DOHH2 (cell line): ENCODE results near the gene UVRAG.

Experiments
- H3F3A ChIP-seq: fragments of 200-600 bp; sonication (generic), shearing (Covaris generic); 2 replicates; pipeline ENCODE4 v1.6.0; 2016; ENCODE audit warnings: antibody characterized with exemption, mild to moderate bottlenecking; ENCODE audit not compliant: control insufficient read depth, insufficient read depth
- H3K27ac ChIP-seq: fragments of 200-600 bp; sonication (generic); 2 replicates; pipeline ENCODE4 v1.5.1; 2014; ENCODE audit warnings: low read depth, mild to moderate bottlenecking, low read length, moderate library complexity
- H3K27me3 ChIP-seq: fragments of 200-600 bp; sonication (generic); 2 replicates; pipeline ENCODE4 v1.6.1; 2014; ENCODE audit warnings: mild to moderate bottlenecking, low read length, mixed read lengths; ENCODE audit not compliant: control insufficient read depth
- H3K36me3 ChIP-seq: fragments of 200-600 bp; sonication (generic); 2 replicates; pipeline ENCODE4 v1.6.1; 2014; ENCODE audit warnings: mild to moderate bottlenecking, low read length, moderate library complexity, mixed read lengths; ENCODE audit not compliant: control insufficient read depth
- H3K4me1 ChIP-seq: fragments of 200-600 bp; sonication (generic); 2 replicates; pipeline ENCODE4 v1.6.1; 2014; ENCODE audit warnings: mild to moderate bottlenecking, low read length, mixed read lengths; ENCODE audit not compliant: control insufficient read depth
- H3K4me2 ChIP-seq: fragments of 200-600 bp; sonication (generic); 2 replicates; pipeline ENCODE4 v1.6.0; 2014; ENCODE audit warnings: mild to moderate bottlenecking, low read length, moderate library complexity
- H3K4me3 ChIP-seq: fragments of 200-600 bp; sonication (generic); 2 replicates; pipeline ENCODE4 v1.5.1; 2014; ENCODE audit warnings: mild to moderate bottlenecking, low read length, mixed read lengths
- H3K79me2 ChIP-seq: fragments of 200-600 bp; sonication (generic); 2 replicates; pipeline ENCODE4 v1.6.1; 2014; ENCODE audit warnings: mild to moderate bottlenecking, low read length, mixed read lengths; ENCODE audit not compliant: control insufficient read depth
- H3K9me2 ChIP-seq: fragments of 200-600 bp; sonication (generic); replicated peaks from 2 replicates; pipeline ENCODE4 v1.6.1; 2014; ENCODE audit warnings: mild to moderate bottlenecking, low read length, mixed read lengths; ENCODE audit not compliant: control insufficient read depth
- H3K9me3 ChIP-seq: fragments of 200-600 bp; sonication (generic); 2 replicates; pipeline ENCODE4 v1.6.1; 2014; ENCODE audit warnings: antibody characterized with exemption, low read length, mixed read lengths; ENCODE audit not compliant: control insufficient read depth, insufficient read depth
- H4K20me1 ChIP-seq: fragments of 200-600 bp; sonication (generic); 2 replicates; pipeline ENCODE4 v1.6.0; 2014; ENCODE audit warnings: low read depth, mild to moderate bottlenecking, antibody characterized with exemption, low read length, moderate library complexity; ENCODE audit not compliant: control insufficient read depth, insufficient read depth
- EZH2phosphoT487 ChIP-seq: fragments of 200-600 bp; sonication (generic); IDR thresholded peaks from 2 replicates; pipeline ENCODE4 v1.6.1; 2017; ENCODE audit warnings: borderline replicate concordance, mild to moderate bottlenecking, antibody characterized with exemption, low read length, moderate library complexity, mixed read lengths
- TF ChIP-seq, protein P1 (sequence below): fragments of 200-600 bp; sonication (generic); IDR thresholded peaks from one replicate; pipeline ENCODE4 v1.5.1; 2014; ENCODE audit warnings: antibody characterized with exemption, mild to moderate bottlenecking, low read depth, low read length; ENCODE audit not compliant: poor library complexity, severe bottlenecking

Gene UVRAG

DNA sequence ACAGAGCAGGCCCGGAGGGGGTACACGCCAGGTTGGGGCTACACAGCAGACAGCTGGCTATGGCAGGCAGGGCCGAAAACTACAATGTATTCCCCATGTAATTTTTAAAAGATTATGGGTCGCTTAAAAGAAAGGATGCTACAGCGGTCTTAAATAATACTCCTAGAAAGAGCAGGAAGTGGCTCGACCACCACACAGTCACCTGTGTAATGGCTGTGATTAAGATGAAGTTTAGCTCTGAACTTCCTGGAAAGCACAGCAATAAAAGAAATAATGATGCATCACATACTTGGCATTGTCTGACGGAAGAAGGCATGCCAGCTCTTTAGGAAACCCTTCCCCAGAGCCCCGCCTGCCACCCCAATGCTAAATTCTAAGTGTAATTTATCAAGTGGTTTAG is 358.7 kb downstream of the UVRAG start:
- Histone ChIP-seq H3K27me3 (peaks cover 10% of the 10 kb centered on the region), H3K27ac (no peak overlapping the region), H4K20me1 (no peaks in the 10 kb centered on the region), H3K79me2 (no peaks in the 10 kb centered on the region), H3F3A (no peaks in the 10 kb centered on the region), H3K9me2 (no peaks in the 10 kb centered on the region), H3K4me2 (no peak overlapping the region), H3K4me3 (no peak overlapping the region), H3K36me3 (no peaks in the 10 kb centered on the region), H3K4me1 (peaks cover 3% of the 10 kb centered on the region; the same call in 1 of the 2 replicates), H3K9me3 (no peaks in the 10 kb centered on the region)
- TF ChIP-seq, protein P1, sequence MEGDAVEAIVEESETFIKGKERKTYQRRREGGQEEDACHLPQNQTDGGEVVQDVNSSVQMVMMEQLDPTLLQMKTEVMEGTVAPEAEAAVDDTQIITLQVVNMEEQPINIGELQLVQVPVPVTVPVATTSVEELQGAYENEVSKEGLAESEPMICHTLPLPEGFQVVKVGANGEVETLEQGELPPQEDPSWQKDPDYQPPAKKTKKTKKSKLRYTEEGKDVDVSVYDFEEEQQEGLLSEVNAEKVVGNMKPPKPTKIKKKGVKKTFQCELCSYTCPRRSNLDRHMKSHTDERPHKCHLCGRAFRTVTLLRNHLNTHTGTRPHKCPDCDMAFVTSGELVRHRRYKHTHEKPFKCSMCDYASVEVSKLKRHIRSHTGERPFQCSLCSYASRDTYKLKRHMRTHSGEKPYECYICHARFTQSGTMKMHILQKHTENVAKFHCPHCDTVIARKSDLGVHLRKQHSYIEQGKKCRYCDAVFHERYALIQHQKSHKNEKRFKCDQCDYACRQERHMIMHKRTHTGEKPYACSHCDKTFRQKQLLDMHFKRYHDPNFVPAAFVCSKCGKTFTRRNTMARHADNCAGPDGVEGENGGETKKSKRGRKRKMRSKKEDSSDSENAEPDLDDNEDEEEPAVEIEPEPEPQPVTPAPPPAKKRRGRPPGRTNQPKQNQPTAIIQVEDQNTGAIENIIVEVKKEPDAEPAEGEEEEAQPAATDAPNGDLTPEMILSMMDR, result no peak
- TF ChIP-seq EZH2phosphoT487, result no peak

DNA sequence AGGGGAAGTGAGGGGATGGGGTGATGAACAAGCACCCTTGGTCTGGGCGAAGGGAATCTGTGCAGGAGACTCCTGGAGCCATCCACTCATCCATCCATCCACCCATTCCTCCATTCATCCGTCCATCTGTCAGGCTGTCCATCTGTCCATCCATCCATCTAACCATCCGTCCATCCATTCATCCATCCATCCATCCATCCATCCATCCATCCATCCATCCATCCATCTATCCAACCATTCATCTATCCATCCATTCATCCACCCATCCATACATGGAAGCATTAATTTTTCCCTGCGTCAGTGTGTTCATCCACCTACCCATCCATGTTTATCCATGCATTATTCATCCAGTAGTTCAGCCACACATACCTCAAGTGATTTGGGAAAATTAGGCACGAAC is 359.3 kb downstream of the UVRAG start:
- H4K20me1 ChIP-seq, result no peaks in the 10 kb centered on the region
- no peak overlapping the region for H3K4me2 ChIP-seq
- peaks cover 3% of the 10 kb centered on the region; the same call in 1 of the 2 replicates for H3K4me1 ChIP-seq
- no peak for TF ChIP-seq EZH2phosphoT487
- TF ChIP-seq, protein P1, result no peak
- H3K9me2 ChIP-seq, result no peaks in the 10 kb centered on the region
- no peak overlapping the region for H3K4me3 ChIP-seq
- H3K27ac ChIP-seq, result no peak overlapping the region
- peaks cover 4% of the 10 kb centered on the region; the same call in 1 of the 2 replicates for H3K27me3 ChIP-seq
- H3F3A ChIP-seq, result no peaks in the 10 kb centered on the region
- no peaks in the 10 kb centered on the region for H3K79me2 ChIP-seq
- no peaks in the 10 kb centered on the region for H3K36me3 ChIP-seq
- no peaks in the 10 kb centered on the region for H3K9me3 ChIP-seq

DNA sequence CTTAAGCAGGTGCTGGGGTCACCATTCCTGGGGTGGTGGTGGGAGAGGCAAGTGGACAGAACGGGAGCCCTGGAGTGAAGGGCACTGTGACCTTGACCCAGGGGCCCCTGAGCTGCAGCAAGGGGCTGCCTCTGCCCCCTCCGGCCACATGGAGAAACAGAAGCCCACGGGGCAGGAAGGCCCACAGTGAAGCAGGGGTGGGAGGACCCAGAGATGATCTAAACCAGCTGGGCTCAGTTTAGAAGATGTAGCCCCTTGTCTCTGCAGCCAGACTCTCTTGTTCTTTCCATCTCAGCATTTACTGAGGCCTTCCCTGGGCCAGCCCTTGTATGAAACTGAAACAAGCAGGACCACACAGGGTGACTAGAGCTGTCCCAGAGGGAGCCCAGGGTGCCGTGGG is 360.8 kb downstream of the UVRAG start:
- no peak overlapping the region for H3K4me2 ChIP-seq
- TF ChIP-seq, protein P1, result no peak
- no peak for TF ChIP-seq EZH2phosphoT487

DNA sequence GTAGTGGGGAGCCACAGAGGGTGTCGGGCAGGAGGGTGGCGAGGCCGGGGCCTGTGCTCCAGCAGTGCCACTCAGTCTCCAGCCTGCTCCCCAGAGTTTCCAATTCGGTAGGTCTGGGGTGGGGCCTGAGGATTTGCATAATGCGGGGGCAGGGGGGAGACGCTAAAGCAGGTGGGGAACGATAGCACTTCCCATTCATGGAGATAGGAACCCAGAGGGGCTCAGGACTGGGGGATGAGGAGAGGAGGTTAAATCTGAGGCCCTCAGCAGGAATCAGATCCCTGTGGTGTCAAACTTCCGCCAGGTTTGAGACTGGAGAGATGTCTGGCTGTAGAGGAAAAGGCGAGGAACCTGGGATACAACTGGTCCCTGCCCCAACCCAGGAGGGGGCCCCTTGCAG is 361.5 kb downstream of the UVRAG start:
- H3K9me2 ChIP-seq, result no peaks in the 10 kb centered on the region
- no peaks in the 10 kb centered on the region for H3K36me3 ChIP-seq
- H3K4me1 ChIP-seq, result peaks cover 3% of the 10 kb centered on the region; the same call in 1 of the 2 replicates
- H3K27me3 ChIP-seq, result no peaks in the 10 kb centered on the region
- H3K9me3 ChIP-seq, result no peaks in the 10 kb centered on the region
- no peaks in the 10 kb centered on the region for H3F3A ChIP-seq
- no peak overlapping the region for H3K4me3 ChIP-seq
- TF ChIP-seq, protein P1, result no peak
- TF ChIP-seq EZH2phosphoT487, result no peak
- no peaks in the 10 kb centered on the region for H4K20me1 ChIP-seq
- no peak overlapping the region for H3K4me2 ChIP-seq
- H3K27ac ChIP-seq, result no peak overlapping the region
- H3K79me2 ChIP-seq, result no peaks in the 10 kb centered on the region

More for the DNA sequence above, 360.8 kb downstream of the UVRAG start:
- Histone ChIP-seq H3K27me3 (no peaks in the 10 kb centered on the region), H3F3A (no peaks in the 10 kb centered on the region), H3K4me3 (no peak overlapping the region), H3K36me3 (no peaks in the 10 kb centered on the region), H4K20me1 (no peaks in the 10 kb centered on the region), H3K9me2 (no peaks in the 10 kb centered on the region), H3K9me3 (no peaks in the 10 kb centered on the region), H3K4me1 (peaks cover 3% of the 10 kb centered on the region; the same call in 1 of the 2 replicates), H3K27ac (no peak overlapping the region), H3K79me2 (no peaks in the 10 kb centered on the region)
